Stimulated activated CD4-positive, alpha-beta T cell treated with anti-CD3 and anti-CD28 coated beads, Interleukin-4, amount 100 ng/mL, for 24 hours (primary cell): Measurements from ENCODE around the gene IGF1.
"Not testable (repeated sequence)": the region's sequence is repeated elsewhere in the genome, so short reads cannot be mapped to it uniquely, and the experiment has no call there.

Source experiments
- DNase-seq: peaks from one replicate; pipeline ENCODE4 v3.0.0-alpha.2; 2020

IGF1 gene

GRCh38 chr12:102454808-102455760, 25.3 kb downstream of the IGF1 start:
- DNase-seq, result no peak

- no peak for DNase-seq
Observed at GRCh38 chr12:102454330-102454729, 26.0 kb downstream of the IGF1 start.

DNA sequence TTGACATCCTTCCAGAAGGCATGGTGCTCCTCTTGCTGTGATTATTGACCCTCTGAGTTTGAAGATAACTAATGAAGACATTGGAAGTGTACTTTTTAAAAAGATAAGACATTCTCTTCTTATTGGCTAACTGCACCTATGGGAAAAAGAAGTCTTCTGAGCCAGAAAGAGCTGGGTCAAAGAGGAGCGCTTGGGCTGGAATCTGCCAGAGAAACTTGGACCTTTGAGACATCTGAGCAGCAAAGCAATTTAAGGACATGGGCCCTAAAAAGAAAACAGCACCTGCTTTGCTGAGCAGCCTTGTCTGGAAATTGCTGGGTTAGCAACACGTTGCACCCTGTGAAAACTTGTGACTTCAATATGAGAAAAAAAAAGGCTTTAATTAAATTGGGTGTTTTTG, 27.8 kb downstream of the IGF1 start:
- DNase-seq, result no peak

- DNase-seq, result not testable (repeated sequence)
Observed at GRCh38 chr12:102449018-102449417, 31.3 kb downstream of the IGF1 start.

GRCh38 chr12:102447426-102447825, 32.9 kb downstream of the IGF1 start:
- not testable (repeated sequence) for DNase-seq

DNA sequence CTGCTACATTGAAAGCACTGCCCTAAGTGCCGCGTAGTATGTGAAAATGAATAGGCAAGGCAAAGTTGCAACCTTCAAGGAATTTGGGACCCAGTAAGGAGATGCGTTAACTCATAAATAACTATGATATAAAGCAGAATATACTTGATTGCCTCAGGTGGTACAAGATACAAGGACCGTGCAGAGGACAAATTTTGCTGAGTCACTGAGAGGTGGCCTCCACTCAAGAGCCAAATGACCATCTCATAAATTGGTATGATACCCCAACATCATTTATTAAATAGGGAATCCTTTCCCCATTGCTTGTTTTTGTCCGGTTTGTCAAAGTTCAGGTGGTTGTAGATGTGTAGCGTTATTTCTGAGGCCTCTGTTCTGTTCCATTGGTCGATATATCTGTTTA, 35.7 kb downstream of the IGF1 start:
- DNase-seq, result no peak

- no peak for DNase-seq
Observed at GRCh38 chr12:102444093-102444492, 36.3 kb downstream of the IGF1 start.

- no peak for DNase-seq
Observed at GRCh38 chr12:102441077-102441596, 39.2 kb downstream of the IGF1 start.

DNA sequence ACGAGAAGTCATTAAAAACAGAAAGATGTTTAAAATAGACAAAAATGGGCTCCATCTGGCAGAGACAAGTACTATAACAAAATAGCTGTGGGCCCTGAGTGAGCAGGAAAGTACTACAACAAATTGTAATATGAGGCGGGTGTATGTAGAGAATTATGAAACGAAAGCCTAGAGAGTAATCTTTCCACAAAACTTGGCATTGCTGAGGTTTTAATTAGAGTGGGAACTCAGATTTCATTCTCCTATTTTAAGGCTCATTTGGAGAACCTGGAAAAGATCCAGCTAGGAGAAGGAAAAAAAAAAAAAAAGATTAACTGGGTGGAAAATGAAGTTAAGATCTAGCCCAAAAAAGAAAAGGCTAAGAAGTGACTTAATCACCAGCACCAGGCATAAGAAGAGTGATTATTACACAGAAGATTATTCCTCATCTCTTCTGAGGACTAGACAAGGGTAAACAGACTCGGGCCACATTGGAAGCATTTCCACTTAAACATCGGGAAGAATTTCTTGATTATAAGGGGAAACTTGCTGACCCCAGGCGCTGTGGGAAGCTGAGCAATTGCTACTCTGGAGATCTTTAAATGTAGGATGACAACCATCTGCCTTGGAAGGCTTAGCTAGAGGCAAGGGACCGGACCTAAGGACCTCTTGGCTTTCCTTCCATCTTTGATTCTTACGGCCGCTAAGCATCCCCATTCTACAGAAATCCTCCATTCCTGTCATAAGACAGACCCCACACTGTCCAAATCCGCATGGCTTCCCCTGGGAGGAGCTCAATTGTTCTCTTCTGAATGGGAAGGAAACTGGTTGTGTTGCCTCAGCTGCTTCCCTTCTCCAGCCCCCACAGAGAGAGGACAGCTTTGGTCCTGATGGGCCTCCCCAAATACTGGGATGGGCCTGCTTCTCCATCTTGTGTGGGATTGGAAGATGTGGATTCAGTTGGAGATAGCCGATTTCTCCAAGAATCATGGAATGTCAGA, 40.6 kb downstream of the IGF1 start:
- no peak for DNase-seq

- no peak for DNase-seq
Observed at GRCh38 chr12:102438827-102439210, 41.5 kb downstream of the IGF1 start.

DNA sequence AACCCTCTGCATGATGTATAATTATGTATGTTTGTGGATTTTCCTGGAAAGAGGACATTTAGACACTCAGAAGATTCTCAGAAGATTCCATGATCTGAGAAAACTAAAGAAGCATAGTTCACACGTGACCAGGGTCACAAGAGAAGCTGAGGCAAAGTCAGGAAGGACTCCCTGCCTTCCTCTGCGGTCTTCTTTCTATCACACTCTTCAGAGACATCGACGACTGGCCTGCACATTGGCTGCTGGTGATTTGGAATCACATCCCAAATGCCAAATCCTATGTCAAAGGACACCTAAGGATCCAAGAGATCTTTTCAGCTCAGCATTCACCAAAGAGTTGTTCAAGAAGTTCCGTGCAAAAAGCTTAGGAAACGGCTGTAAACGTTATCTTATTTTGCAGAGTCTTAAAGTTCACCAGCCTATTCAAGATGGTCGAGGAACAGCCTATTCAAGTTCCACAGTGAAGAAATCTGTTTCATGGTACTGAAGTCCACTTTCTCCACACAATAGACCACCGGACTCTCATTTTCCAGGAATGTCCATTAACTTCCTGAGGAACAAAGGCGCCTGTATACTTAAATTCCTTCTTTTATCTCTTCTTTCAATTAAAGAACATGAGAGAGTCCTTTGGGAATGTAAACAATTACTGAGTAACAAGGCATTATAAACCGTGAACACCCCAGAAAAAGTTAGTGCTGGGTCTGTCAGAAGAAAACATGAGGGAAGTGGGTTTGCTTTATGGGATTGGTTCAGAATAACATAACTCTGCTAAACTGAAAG, 42.1 kb downstream of the IGF1 start:
- no peak for DNase-seq

DNA sequence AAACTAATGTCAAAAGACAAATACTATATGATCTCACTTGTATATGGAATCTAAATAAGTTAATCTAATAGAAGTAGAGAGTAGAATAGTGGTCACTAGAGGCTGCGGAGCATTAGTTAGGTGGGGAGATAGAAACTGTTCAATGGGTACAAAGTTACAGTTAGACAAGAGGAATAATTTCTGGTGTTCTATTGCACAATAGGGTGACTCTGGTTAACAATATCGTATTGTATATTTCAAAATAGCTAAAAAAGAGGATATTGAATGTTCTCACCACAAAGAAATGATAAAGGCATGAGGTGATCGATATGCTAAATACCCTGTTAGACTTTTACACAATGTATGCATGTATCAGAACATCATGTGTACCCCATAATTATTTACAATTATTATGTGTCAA, 42.9 kb downstream of the IGF1 start:
- DNase-seq, result no peak

DNA sequence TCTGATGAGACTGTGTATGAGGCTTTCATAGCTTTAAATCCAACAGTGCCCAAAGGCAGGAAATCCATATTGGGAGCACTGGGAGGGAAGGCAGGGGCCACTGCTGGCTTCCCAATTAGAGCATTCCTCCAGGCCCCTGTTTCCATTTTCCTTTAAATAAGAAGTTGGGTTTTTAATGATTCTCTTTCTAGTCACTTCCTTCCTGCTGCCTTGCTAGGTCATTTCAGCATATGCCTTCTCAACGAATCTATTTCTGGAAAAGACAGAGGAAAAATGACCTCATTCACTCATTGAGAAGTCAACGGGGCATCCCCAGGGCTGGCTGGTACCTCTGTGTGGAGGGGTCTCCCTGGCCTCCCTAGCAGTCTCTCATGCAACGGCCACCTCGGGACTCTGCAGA, 43.5 kb downstream of the IGF1 start:
- no peak for DNase-seq

DNA sequence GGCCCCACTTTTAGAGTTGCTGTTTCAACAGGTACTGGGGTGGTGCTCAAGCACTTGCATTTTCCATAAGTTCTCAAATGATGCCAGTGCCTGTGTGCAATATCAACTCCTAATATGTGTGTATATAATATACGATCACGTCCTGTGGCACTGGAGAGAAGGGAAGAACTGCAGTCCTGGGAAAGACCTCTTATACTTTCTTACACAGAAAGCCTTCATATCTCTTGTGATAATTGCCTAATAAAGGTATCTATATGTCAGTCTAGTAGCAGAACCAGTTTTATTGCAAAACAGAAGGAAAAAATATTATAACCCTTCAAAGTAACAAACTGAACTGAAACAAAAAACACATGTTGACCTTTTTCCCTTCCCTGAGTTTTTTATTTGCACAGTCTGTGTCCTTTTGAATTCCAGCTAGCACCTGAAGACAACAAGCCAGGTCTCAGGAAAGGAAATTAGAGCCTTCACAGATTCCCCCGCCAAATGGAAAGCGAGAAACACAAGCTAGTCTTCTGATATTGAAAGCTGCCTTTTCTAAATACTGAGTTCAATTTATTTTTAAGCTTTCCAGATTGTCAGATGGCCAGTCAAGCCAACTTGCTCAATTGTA, 44.4 kb downstream of the IGF1 start:
- DNase-seq, result no peak

DNA sequence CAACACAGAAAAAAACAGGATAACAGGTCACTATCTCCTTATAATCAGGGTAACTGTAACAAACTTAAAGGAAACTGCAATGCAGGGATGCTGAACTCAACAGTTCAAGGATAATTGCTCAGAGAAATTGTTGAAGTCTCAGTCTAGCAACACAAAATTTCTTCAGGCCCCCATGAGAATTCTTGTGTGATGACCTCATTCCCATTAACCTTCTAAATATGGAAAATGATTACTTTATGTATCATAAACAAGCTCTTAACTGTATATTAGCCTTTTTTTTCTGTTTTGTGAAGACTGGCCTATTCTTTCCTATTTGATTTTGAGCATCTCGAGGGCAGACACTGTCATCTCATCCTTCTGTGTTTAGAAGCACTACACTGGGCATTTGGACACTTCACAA, 47.1 kb downstream of the IGF1 start:
- no peak for DNase-seq

- no peak for DNase-seq
Observed at GRCh38 chr12:102430661-102431060, 49.7 kb downstream of the IGF1 start.

DNA sequence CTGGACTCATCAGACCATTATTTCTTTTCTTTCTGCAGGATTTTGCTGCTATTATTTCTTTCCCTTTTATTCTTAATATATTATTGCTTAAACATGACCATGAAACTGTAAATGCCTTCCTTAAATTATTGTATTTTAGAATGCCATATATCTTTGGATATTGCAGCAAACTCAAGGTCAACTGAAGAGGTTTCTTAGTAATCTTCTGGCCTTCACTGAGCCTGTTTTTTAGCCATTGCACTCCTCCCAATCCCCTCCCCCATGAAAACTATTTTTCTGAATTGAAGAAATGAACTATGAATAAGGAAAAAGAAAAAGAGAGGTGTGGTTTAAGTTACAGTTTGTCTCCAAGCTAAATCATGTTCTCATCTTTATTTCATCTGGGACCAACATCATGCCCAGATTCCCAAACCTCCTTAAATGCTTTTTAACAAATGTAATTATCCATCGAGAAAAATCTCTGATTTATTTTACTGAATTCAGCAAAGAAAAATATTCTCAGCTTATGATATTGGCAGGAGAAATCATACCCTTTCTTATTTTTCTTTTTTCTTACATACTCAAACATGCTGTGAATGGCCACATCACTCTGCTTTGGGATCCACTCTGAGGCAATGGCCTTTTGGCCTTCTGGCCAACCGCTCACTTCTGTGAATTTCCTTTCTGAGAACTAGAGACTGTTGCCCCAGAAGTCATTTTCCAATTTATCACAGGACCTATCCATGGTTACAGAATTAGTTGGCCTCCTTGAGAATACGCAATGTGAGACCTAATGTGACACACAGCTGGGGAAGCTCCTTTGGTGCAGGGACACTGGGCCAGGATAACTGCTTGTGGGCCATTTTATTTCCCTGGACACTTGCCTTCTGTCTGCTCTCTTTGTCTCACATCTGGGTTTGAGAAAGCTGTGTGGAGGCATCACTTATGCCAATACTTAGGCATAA, 50.9 kb downstream of the IGF1 start:
- DNase-seq, result no peak

- DNase-seq, result no peak
Observed at GRCh38 chr12:102427543-102427941, 52.8 kb downstream of the IGF1 start.

DNA sequence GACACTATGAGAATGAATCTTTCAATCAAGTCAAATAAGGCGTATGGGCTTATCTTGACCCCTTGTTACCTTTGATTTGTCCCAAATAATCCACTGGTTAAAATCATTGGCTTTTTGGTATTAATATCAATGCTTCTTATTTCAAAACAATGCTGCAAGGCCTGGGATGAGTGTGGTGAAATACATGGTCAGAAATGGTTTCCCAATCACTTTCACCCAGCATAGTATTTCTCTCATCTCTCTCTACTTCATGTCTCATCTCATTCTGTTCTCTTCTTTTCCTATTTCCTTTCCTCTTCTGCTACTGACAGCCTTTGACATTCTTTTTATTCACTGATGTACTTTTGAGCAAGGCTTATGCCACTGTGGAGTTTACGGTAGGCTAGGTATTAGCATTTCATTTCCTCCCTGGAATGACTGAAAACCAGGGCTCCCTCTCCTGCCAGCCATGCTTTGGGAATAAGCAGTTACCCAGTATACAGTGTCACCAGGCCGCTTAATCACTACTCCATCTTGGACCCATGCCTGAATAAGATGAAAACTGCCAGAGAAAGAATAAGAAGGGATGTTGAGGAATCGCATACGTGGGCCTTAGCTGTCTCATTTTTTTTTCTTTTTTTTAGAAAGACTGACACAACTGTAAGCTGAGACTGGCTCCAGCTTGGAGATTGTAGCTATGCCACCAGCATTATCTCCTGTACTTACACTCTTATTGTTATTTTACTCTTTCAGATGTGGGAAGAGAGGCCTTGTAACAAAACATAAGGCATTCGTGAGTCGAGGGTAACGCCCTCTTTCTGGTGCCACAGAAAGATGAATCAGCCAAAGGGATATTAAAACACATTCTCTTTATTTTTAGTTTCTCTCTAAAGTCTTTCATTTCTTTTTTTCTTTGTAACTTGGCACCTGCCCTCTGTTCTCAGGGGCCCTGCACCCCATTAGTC, 53.5 kb downstream of the IGF1 start:
- DNase-seq, result no peak
